EL (cell line): ENCODE results near the gene CRTC1.
A peak's percentile ranks its signal among the peaks of the same experiment; 100 is the strongest.

ENCODE experiments used
- DNase-seq: peaks from one replicate; pipeline ENCODE4 v3.0.0-alpha.2; 2016

The CRTC1 gene

DNA sequence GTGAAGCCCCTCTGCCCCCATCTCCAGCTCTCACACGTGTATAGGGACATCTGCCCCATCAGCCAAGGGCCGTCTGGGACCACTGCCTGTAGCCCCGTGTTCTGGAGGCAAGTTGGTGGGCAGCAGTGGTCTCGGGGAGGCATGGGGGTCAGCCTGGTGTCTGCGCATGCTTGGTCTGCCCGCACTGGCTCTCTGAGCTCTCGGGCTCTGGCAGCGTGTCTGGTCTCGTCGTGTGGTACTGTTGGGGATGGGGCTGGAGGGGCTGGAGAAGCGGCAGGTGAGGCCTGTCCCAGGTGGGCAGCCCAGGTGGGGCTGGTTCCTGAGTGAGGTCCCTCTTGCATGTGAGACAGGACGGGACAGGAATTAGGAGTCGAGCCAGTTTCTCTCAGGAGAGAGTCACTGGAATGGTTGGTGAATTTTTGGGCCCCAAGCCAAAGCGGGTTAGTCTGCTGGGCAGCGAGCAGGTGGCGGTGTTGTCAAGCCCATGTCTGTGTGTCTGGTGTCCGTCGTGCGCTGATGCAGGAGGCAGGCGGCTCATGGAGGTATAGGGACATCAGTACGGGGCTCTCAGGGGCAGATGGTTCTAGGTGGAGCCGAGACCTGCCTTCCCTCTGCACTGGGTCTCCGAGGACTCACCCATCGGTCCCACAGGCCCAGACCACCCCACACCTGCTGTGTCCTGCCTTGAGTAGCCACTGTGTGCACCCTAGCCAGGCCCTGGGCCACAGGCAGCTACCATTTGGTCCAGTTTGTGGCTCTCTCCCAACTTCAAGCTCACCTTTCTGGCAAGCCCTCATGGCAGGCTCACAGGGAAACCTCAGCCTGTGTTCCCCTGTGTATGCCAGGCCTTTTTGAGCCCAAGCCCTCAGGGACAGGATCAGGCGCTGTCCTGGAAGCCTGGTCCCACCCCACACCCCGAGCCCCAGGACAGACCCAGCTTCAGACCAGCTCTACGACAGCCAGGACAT is 89.4 kb downstream of the CRTC1 start:
- DNase-seq, result no peak

DNA sequence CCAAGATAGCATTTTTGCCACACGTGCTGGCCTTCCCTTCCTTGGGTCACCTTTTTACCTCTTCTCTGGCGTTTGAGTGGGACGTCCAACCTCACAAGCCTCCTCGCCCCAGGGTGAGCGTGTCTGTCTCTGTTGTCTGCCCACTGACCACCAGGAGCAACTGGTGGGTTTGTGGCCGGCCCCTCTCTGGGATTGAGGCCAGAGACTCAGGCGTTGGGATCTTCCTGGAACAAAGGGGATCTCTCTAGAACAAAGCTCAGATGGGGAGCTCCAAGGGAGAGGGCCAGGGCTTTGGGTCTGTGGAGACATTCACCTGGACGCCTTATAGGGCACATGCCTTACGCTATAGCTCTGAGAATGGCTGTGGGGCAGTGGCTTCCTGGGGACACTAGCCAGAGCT is 90.2 kb downstream of the CRTC1 start:
- DNase-seq, result no peak

DNA sequence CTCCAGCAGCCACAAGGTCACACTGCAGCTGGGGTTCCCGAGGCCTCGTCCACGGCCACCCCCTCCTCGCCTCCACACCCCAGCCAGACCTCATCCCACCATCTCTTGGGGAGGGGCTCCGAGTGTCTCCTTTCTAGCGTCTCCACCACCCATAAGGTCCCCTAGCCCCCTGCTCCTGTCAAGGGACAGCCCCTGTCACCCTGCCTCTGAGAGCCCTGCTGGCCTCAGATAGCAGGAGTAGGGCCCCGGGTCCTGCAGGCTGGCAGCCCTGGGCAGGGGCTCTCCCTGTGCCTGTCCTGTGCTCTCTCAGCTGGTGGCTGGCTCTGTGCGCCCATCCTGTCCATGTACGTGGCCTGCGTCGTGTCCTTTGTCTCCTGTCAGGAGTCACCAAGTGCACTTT is 90.6 kb downstream of the CRTC1 start:
- no peak for DNase-seq

DNA sequence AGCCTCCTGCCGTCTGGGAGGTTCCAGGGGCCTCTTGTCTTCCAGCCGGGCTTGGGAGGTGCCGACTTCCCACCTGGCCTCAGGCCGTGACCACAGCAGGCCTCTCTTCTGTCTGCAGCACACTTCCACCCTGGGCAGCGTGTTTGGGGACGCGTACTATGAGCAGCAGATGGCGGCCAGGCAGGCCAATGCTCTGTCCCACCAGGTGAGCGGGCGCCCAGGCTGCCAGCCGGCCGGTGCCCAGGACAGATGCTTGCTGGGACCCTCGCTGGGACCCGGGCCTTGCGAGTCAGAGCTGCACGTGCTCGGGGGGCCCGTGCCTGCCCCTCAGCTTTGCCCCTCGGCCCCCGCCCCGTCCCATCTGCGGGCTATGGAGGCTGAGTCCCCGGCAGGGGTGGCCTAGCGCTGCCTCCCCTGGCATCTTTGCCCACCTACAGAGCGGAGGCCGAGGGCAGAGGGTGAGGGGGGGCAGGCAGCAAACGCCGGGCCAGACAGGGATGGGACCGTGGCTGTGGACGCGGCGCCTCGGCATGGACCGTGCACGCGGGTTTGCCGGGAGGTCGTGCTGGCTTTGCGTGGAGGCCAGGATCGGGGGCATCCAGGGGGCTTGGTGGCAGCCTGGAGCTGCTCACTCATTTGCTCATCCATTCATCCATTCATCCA is 91.4 kb downstream of the CRTC1 start:
- DNase-seq, result no peak

DNA sequence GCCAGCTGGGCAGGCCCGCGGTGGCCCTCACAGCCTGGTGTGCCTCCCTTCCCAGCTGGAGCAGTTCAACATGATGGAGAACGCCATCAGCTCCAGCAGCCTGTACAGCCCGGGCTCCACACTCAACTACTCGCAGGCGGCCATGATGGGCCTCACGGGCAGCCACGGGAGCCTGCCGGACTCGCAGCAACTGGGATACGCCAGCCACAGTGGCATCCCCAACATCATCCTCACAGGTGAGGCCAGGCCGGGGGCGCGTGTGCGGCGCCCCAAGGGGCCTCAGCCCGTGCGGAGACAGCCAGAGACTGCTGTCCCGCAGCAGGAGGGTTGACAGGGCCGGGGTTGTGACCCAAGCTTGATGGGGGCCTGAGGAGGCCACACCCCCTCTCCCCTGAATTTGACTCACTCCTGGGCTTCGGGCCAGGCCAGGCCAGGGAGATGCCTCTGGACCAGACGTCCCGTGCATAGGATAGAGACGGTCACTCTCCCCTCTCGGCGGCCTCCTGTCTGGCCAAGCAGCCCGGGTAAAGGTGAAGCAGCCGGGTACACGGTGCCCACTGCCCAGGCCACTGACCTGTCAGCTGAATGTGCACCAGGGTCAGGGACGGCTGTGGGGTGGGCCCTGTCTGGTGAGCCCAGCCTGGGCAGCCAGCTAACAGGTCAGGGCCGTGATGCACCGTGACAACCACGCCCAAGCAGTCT is 92.3 kb downstream of the CRTC1 start:
- DNase-seq, result peak; percentile 88

DNA sequence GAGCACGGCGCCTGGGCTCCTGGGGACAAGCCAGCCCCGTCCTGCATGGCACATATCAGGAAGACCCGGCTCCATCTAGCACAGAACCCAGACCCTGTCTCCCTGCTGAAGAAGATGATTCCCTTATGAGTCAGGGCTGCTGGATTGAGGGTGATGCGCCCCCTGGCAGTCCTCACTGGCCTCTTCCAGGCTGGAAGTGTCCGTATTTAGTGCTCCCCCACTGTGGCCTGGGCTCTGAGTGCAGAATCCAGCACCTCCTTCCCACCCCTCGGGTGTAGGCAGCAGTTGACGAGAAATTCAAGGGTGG is 92.8 kb downstream of the CRTC1 start:
- peak; percentile 82 for DNase-seq

DNA sequence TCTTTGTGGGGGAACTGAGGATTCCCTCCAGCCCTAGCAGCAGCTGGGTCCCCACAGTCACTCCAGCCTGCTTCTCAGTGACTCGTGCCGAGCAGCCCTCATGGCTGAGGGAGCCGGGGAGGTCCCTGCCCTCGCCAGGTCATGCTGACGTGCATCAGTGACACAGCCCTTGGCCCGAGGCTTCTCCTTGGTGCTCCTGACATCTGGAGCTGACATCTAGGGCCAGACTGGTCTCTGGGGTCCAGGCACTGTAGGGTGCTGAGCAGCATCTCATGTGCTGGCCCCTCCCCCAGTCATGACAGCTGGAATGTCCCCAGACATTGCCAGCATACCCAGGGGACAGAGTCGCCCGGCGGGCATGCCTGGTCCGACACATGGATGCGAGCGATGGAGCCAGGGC is 93.3 kb downstream of the CRTC1 start:
- DNase-seq, result peak; percentile 69

DNA sequence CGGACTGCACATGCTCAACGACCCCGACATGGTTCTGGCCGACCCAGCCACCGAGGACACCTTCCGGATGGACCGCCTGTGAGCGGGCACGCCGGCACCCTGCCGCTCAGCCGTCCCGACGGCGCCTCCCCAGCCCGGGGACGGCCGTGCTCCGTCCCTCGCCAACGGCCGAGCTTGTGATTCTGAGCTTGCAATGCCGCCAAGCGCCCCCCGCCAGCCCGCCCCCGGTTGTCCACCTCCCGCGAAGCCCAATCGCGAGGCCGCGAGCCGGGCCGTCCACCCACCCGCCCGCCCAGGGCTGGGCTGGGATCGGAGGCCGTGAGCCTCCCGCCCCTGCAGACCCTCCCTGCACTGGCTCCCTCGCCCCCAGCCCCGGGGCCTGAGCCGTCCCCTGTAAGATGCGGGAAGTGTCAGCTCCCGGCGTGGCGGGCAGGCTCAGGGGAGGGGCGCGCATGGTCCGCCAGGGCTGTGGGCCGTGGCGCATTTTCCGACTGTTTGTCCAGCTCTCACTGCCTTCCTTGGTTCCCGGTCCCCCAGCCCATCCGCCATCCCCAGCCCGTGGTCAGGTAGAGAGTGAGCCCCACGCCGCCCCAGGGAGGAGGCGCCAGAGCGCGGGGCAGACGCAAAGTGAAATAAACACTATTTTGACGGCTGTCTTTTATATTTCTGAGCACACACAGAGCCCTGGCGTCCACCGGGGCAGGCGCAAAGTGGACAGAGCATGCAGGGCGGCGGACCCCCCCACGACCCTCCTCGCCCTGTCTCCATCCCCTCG is 94.0 kb downstream of the CRTC1 start:
- no peak for DNase-seq

DNA sequence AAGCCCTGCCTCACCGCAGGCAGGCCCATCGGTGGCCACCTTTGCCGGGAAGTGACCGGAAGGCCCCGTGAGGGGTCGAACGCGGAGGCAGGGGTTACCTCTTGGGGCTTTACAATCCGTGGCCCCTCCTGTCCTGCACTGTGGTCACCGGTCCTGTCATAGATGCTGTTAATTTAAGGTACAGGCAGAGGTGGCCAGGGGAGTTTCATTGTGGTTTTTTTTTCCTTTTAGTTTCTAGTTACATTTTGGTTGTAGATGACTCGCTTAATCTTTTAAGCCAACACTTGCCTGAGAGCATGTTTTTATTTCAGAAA is 94.6 kb downstream of the CRTC1 start:
- no peak for DNase-seq

DNA sequence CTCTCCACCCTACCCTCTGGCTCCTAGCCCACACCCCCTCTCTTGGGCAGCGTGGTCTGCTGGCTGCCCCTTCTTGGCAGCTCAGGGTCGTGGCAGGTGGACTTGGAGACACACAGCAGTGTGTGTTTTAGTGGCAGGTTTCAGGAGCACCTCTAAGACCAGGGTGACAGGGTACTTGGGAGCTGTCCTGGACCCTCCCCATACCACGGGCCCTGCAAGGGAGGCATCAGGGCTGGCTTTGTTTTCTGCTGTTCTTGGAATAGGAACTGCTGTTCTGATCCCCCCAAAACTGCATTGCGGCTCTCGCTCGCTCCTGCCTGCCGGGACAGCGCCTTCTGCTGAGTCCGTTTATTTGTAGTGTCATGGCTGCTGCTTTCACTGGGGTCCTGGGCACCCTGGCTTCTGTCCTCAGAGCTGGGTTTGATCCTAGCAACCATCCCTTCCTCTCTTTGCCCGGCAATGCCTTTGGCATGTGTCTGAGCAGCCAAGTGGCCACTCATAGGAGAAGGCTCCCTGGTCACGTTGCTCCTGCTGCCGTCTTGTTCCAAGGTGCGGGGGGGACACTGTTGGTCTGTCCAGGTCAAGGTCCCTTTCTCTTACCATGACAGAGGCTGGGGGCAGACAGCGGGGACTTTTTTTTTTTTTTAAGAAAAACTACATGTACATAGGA is 95.5 kb downstream of the CRTC1 start:
- DNase-seq, result no peak

DNA sequence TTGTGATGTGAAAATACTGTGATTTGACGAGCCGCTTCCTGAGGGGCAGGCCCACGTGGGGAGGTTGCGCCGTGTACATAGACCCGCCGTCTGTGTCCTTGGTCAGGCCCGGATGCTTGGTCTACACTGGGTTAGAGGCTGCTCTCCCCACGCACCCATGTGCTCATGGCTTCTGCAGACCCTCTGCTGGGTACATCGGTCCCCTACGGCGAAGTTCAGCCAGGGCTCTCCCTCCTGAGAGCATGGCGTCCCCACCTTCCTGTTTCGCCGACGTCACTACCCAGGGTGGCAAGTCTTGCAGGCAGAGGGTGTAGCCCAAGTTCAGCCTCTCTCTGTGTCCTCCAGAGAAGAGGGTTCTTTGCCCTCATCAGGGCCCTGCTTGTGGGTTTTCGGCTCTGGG is 96.6 kb downstream of the CRTC1 start:
- DNase-seq, result no peak

DNA sequence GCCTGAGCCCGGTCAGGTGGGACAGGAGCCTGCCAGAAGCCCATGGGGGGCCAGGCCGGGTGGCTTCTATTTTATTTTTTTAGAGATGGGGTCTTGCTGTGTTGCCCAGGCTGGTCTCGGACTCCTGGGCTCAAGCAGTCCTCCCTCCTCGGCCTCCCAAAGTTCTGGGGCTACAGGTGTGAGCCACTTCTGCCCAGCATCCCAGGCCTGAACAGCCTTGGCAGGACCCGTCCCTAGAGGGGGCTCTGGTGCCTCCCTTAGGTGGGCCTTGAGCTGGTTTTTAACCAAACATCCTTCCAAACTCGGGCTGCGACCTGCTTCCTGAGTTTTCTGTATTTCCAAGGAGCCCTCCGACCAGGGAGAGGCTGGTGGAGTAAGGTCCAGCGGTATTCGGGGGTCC is 97.2 kb downstream of the CRTC1 start:
- DNase-seq, result no peak

DNA sequence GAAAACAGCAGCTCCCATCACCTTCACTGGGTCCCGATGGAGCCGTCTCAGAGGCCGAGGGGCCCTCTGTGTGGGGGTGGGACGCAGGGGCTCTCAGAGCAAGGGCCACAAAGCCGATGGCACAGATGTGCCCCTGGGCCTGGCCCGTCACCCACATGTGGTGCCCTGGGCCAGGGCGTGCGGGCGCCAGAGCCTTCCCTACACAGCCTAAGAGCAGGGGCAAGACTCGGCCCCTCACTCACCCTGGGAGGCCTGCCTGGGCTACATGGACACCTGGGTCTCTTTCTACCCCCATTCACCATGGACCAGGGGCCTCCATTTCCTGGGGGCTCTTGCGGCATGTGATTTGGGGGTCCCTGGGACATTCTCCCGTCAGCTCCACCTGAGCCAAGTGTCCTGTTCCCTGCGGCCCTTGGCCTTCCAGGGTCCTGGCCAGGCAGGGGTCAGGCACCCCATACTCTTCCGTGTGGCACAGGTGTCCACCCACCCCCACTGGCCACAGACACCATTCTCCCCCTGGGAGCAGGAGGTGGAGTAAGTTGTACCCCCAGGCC is 97.6 kb downstream of the CRTC1 start:
- no peak for DNase-seq

DNA sequence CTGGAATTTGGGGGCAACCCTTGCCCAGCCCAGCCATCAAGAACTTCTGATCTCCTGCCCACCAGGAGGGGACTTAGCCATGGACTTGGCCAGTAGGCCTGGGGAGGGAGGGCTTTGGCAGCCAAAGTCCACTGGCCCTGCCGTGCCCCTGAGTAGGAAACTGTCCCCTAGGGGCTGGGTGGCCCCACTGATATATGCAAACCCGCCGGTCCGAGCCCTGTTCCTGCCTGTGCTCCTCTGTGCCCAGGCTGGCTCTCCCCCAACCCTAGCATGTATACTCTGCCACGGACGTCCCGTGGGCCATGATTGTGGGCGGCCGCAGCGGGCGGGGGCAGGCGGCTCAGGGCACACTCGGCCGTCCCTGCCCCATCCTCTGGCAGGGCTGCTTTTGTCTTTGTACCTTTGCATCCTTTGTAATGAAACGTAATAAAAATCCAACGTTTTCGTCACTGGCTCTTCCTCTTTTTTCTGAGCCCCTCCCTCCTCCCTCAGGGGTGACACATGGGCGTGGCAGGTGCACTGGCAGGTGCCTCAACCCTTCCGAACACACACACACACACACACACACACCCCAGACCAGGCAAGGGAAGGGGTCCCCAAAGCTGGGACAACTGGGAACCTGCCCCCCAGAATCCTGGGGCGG is 98.5 kb downstream of the CRTC1 start:
- no peak for DNase-seq

DNA sequence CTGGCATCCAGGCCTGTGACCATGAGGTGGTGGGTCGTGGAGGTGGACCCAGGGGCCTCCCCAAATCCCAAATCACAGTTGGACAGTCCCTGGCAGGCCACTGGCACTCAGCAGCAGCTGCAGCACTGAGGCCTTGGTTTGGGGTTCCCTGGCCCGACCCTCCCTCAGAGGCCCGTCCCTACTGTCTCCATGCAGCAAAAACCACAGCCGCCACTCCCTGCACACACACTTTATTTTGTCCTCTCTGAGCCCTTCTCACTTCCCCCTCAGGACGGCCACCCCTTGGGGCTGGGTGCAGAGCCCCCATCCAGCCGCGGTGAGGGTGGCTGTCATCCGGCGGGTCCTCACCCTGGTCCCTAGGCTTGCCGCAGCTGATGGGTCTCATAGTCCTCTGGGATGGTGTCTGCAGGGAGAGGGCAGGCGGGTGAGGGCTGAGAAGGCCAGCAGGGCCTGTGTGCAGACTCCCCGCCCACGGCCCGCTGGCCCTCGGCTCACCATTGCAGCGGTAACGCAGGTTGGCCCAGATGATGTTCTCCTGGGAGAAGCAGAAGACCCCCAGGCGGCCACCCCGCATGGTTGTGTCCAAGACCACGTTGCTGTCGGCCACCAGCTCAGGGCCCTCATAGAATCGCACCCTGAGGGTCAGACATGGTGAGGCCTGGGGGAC is 99.2 kb downstream of the CRTC1 start:
- no peak for DNase-seq

DNA sequence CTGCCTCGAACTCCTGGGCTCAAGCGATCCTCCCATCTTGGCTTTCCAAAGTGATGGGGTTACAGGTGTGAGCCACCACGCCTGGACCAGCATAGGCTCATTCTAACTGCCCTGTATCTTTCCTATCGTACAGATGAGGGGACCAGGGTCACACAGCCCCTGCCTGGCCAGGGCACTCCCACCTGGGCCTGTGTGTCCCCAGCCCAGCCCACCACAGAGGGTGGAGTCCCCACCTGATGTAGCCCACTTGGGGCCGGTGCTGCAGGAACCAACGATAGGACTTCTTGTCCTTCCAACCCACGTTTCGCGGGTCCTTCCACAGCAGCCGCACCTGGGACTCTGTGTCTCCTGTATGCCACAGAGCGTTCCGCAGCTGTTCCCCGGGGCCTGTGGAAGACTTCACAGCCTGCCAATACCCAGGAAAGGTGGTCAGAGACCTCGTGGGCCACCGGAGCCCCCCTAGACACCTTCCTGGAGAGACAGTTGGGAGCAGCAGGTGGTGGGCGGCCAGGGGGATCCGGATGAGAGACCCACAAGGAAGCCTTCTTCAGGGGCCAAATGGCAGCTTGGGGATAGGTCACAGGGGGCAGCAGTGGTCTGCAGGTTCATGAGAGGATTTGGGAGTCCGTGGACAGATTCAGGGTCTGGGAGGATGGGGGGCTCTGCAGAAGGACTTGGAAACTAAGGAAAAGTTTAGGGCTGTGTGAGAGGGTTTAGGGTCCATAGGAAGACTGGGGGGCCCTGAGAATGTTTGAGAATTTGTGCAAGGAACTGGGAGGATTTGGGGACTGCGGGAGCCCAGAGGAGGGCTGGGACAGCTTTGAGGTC is 100.7 kb downstream of the CRTC1 start:
- no peak for DNase-seq

DNA sequence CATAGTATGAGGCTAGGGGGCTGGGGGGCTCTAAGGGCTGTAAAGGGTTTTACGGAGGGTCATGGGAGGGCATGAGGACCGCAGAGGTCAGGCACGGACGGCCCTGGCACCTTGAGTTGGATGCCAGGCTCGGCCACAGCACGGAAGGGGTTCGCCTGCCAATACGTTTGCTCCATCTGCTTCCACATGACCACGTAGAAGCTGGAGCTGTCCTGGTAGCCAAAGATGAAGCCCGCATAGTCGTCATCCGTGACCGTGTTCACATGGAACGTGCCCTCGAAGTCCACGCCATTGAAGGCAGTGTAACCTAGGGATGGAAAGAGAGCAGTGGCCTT is 101.3 kb downstream of the CRTC1 start:
- DNase-seq, result no peak

DNA sequence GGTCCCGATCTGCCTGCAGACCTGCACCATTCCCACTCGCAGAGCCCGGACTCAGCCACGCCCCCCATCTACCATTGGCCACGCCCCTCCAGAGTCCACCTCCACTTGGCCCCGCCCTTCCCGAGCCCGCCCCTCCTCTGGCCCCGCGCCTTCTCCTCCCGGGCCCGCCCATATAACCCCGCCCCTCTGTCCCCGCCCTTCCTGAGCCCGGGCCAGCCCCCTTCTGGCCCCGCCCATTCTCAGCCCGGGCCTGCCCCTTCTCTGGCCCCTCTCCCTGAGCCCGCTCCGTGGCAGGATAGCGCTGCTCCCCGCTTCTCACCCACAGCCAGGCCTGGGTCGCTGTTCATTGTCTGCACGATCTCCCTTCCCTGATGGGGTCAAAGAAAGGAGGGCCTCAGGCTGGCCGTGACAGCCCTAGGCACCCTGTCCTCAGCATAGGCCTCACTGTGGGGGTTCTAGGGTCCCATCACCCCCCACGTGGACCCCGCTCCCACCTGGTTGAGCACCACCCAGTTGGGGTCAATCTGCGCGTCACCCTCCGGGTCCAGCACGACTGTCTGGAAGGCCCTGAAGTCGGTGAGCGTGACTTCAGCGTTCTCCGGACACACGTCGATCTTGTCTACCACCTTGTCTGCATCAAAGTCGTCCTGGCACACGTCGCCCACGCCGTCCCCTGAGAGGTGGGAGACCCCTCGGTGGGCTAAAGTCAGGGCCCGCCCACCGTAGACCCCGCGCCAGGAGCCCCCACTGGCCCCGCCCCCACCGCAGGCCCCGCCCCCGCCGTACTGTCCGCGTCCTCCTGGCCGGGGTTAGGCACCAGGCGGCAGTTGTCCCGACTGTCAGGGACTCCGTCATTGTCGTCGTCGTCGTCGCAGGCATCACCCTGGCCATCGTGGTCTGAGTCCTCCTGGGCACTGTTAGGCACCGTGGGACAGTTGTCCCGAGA is 102.0 kb downstream of the CRTC1 start:
- DNase-seq, result peak; percentile 60
